Stomach smooth muscle (tissue), 2 donors: Measurements from ENCODE around the gene SYT6.

Experiments used
- H3K27ac ChIP-seq: one replicate; pipeline ENCODE4 v1.7.0; 2013; ENCODE audit warnings: mild to moderate bottlenecking, low read length, inconsistent platforms
- H3K27me3 ChIP-seq, 2 donors: one replicate each; pipeline ENCODE4 v1.7.0; 2013; ENCODE audit warnings: low read length in 2 of 2; ENCODE audit not compliant: insufficient read depth in 2 of 2, control insufficient read depth in 1 of 2
- H3K36me3 ChIP-seq, 2 donors: one replicate each; pipeline ENCODE4 v1.7.0; 2013; ENCODE audit warnings: low read length in 2 of 2; ENCODE audit not compliant: control insufficient read depth in 2 of 2, insufficient read depth in 2 of 2
- H3K4me1 ChIP-seq: one replicate; pipeline ENCODE4 v1.7.0; 2013; ENCODE audit warnings: low read length; ENCODE audit not compliant: control insufficient read depth, insufficient read depth
- H3K4me3 ChIP-seq, 2 donors: one replicate each; pipeline ENCODE4 v1.7.0; 2013; ENCODE audit warnings: low read length in 2 of 2
- H3K9ac ChIP-seq, 2 donors: one replicate each; pipeline ENCODE4 v1.7.0; 2013; ENCODE audit warnings: low read length in 2 of 2, mild to moderate bottlenecking in 1 of 2
- H3K9me3 ChIP-seq, 2 donors: one replicate each; pipeline ENCODE4 v1.7.0; 2013; ENCODE audit warnings: low read length in 2 of 2; ENCODE audit not compliant: control insufficient read depth in 2 of 2
- donor health status: healthy.
- donor health status: Pancreatic carcinoma.

The SYT6 gene

GRCh38 chr1:114117654-114118053 lies 36.0 kb downstream of the SYT6 start:
- H3K36me3 ChIP-seq = no peaks in the 10 kb centered on the region
- H3K4me1 ChIP-seq = no peaks in the 10 kb centered on the region
- no peak overlapping the region for H3K9ac ChIP-seq
- H3K27ac ChIP-seq = no peak overlapping the region
- no peak overlapping the region for H3K4me3 ChIP-seq
- H3K27me3 ChIP-seq = no peaks in the 10 kb centered on the region
- H3K9me3 ChIP-seq = no peaks in the 10 kb centered on the region

DNA sequence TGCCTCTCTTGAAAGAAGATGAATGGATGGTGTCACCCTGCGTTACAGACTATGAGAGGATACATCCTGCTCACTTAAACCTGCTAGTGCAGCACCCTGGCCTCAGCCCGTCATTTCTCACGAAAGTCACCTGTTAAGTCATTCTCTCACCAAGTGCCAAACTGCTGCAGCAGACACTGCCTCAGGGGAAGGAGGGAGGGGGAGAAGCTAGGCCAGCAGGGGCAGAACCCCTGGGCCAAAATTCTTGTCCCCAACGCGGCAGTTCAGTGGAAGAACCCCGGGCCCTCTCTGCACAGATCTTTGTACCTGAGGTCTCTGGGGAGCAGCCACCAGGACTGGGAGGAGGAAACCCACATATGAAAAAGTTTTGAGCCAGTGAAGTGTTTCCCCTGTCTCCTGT lies 37.6 kb downstream of the SYT6 start:
- Histone ChIP-seq H3K27me3 (peaks cover 0 to 3% of the 10 kb centered on the region in 2 donors), H3K36me3 (no peaks in the 10 kb centered on the region), H3K9ac (no peak overlapping the region), H3K9me3 (no peaks in the 10 kb centered on the region), H3K4me3 (no peak overlapping the region), H3K4me1 (no peaks in the 10 kb centered on the region), H3K27ac (no peak overlapping the region)

DNA sequence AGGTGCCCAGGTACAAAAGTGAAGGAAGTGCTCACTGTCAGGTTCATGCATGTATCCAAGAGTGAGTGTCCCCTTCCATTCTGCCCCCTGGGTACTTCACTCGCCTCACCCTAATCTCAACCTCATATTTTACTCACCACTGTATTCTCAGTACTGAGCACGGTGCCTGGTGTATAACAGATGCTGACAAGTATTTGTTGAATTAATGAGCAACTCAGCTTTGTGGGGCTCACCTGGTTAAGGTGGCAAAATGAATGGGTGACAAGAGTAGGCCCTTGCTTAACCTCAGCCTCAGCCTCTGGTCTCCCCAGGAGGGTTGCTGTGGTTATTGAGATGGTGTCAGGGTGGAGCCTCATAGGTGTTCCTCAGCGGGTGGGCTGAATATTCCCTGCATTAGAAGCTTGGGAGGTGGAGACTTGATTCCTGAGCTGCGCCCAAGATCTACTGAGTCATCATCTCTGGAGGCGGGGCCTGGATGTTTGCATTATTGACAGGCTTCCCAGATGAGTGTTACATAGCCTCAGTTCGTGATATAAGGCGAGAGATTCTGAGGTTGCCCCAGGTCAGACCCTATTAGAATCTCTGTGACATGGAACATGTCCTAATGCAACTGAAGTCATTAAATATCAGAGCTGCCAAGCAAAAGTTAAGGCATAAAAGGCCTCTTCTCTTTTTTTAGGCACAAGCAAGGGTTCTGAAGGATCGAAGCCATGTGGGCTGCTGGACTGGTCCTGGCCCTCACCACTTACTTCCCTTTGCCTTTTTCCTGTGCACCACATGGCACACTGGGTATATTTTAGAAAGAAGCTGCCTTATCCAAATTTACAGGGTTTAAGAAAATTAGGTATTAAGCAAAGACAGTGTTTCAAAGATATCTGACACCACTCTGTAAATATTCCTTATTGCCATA lies 39.2 kb downstream of the SYT6 start:
- H3K27me3 ChIP-seq = peaks cover 0 to 3% of the 10 kb centered on the region in 2 donors
- no peak overlapping the region for H3K4me3 ChIP-seq
- no peaks in the 10 kb centered on the region for H3K9me3 ChIP-seq
- no peaks in the 10 kb centered on the region for H3K36me3 ChIP-seq
- H3K9ac ChIP-seq = no peak overlapping the region
- no peaks in the 10 kb centered on the region for H3K4me1 ChIP-seq
- H3K27ac ChIP-seq = no peak overlapping the region

- no peaks in the 10 kb centered on the region for H3K9me3 ChIP-seq
- H3K4me3 ChIP-seq = no peak overlapping the region
- no peaks in the 10 kb centered on the region for H3K36me3 ChIP-seq
- peaks cover 0 to 3% of the 10 kb centered on the region in 2 donors for H3K27me3 ChIP-seq
- no peak overlapping the region for H3K9ac ChIP-seq
- no peaks in the 10 kb centered on the region for H3K4me1 ChIP-seq
- no peak overlapping the region for H3K27ac ChIP-seq
Observed at GRCh38 chr1:114113411-114114184, 40.1 kb downstream of the SYT6 start.

GRCh38 chr1:114112775-114113174 lies 40.9 kb downstream of the SYT6 start:
- Histone ChIP-seq H3K36me3 (no peaks in the 10 kb centered on the region), H3K9ac (no peak overlapping the region), H3K4me3 (no peak overlapping the region), H3K4me1 (no peaks in the 10 kb centered on the region), H3K9me3 (no peaks in the 10 kb centered on the region), H3K27ac (no peak overlapping the region), H3K27me3 (peaks cover 0 to 3% of the 10 kb centered on the region in 2 donors)

GRCh38 chr1:114111731-114112641 lies 41.7 kb downstream of the SYT6 start:
- peaks cover 0 to 3% of the 10 kb centered on the region in 2 donors for H3K27me3 ChIP-seq
- H3K36me3 ChIP-seq = no peaks in the 10 kb centered on the region
- H3K4me1 ChIP-seq = no peaks in the 10 kb centered on the region
- H3K27ac ChIP-seq = no peak overlapping the region
- no peak overlapping the region for H3K9ac ChIP-seq
- no peak overlapping the region for H3K4me3 ChIP-seq
- no peaks in the 10 kb centered on the region for H3K9me3 ChIP-seq

DNA sequence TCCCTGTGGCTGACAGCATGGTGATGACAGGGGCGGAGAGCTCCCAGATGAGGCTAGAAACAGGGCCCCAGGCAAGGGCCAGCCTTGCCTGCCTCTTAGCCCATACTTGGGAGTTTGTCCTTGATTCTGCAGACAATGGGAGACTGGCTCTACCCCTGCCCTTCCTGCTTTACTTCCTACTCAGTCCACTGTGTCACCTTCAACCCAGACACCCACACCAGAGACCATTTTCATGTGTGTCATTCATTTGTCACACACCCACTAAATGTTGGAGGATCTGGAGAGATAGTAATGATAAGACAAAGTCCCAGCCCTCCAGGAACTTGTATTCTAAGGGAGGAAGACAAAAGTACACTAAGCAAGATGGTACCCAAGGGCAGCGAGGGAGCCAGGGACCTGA lies 43.7 kb downstream of the SYT6 start:
- no peaks in the 10 kb centered on the region for H3K36me3 ChIP-seq
- H3K4me1 ChIP-seq = no peaks in the 10 kb centered on the region
- H3K9ac ChIP-seq = no peak overlapping the region

GRCh38 chr1:114108751-114109255 lies 44.9 kb downstream of the SYT6 start:
- Histone ChIP-seq H3K4me3 (no peak overlapping the region), H3K27ac (no peak overlapping the region), H3K27me3 (peaks cover 0 to 3% of the 10 kb centered on the region in 2 donors), H3K4me1 (no peaks in the 10 kb centered on the region), H3K9me3 (no peaks in the 10 kb centered on the region), H3K36me3 (no peaks in the 10 kb centered on the region), H3K9ac (no peak overlapping the region)

More for the DNA sequence above, 43.7 kb downstream of the SYT6 start:
- no peak overlapping the region for H3K4me3 ChIP-seq
- H3K27me3 ChIP-seq = peaks cover 0 to 3% of the 10 kb centered on the region in 2 donors
- H3K9me3 ChIP-seq = no peaks in the 10 kb centered on the region
- no peak overlapping the region for H3K27ac ChIP-seq

DNA sequence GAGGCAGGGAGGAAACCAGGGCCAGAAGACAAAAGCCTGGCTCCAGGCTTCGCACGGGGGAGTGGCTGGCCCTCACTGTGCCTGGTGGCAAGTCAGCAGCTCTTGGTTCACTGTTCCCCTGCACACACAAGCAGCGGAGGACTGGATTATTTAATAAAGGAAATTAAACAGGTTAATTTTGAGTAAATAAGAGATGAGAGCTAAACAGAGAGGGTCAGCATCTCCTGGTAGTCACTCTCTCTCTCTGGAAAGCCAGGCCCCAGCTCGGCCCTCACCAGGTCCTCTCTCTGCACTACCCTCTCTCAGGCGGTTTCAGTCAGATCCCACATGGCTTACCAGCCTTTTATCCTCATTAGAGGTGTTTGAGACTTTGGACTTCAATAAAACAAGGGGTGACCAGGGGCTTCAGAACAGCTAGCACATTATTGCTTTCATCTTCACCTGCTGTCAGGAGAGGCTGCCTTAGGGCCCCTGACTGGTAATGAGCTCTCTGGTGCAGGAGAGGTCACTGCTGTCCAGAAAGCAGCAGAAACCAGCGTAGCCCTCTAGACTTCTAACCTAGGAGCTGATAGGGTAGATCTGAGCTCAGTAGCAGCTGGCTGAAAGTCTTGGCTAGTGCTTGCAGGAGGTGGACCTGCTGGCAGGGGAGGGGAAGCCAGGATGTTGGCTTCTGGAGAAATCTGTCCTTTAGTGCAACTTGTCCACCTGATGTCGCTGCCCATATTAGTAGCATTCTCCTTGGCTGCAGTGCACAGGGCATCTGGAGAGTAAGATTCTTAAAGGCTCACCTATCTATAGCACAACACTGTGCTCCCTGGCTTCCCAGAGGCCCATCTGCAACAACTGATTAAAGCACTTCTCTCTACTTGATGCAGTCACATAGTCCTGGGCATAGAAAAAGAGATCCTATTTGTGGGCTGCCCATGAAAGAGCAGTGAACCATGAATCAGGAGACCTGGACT lies 45.9 kb downstream of the SYT6 start:
- H3K4me3 ChIP-seq = no peak overlapping the region
- no peak overlapping the region for H3K27ac ChIP-seq
- no peaks in the 10 kb centered on the region for H3K36me3 ChIP-seq
- H3K27me3 ChIP-seq = peaks cover 0 to 3% of the 10 kb centered on the region in 2 donors
- H3K9me3 ChIP-seq = no peaks in the 10 kb centered on the region
- H3K4me1 ChIP-seq = no peaks in the 10 kb centered on the region
- H3K9ac ChIP-seq = no peak overlapping the region
